ENCODE results near the gene SLC35F3.

SLC35F3 gene

DNA sequence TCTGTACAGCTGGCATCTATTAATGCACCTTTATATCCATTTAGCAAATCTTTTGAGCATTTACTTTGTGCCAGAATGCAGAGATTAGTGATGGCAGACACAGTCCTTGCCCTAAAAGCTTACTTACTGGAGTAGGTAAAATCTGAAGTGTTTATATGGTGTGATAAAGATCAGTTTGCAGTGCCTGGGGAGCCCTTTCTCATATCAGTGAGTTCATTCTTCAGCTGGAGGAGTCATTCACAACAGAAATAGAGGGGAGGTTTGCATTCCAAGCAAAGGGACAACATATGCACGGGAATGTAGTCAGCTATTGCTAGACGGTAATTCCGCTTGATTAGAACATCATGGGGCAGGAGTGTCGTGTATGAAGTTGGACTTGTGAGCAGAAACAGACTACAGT, 8.4 kb downstream of the SLC35F3 start:
- no peak overlapping the region for H3K27ac ChIP-seq
- TF ChIP-seq, protein P1, sequence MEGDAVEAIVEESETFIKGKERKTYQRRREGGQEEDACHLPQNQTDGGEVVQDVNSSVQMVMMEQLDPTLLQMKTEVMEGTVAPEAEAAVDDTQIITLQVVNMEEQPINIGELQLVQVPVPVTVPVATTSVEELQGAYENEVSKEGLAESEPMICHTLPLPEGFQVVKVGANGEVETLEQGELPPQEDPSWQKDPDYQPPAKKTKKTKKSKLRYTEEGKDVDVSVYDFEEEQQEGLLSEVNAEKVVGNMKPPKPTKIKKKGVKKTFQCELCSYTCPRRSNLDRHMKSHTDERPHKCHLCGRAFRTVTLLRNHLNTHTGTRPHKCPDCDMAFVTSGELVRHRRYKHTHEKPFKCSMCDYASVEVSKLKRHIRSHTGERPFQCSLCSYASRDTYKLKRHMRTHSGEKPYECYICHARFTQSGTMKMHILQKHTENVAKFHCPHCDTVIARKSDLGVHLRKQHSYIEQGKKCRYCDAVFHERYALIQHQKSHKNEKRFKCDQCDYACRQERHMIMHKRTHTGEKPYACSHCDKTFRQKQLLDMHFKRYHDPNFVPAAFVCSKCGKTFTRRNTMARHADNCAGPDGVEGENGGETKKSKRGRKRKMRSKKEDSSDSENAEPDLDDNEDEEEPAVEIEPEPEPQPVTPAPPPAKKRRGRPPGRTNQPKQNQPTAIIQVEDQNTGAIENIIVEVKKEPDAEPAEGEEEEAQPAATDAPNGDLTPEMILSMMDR (conservative IDR thresholded peaks at IDR 0.05), result no peak

DNA sequence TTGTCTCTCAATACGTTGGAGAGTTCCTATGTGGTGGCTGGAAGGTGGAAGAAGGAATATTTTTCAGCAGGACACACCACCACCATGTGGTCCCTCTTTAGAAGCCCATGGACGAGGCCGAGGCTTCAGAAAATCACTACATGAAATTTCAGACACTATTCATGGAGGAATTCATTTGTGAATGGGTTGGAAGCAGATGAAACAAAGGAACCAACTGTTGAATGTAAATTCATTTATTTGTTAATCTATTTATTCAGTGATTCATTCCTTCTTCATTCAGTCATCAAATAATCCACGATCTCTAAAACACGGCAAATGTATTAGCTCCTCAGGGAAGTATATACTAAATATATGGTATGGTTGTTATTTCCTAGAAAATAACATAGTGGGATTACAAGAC, 12.2 kb downstream of the SLC35F3 start:
- H3K27ac ChIP-seq, result no peak overlapping the region
- TF ChIP-seq, protein P1 (conservative IDR thresholded peaks at IDR 0.05), result no peak

DNA sequence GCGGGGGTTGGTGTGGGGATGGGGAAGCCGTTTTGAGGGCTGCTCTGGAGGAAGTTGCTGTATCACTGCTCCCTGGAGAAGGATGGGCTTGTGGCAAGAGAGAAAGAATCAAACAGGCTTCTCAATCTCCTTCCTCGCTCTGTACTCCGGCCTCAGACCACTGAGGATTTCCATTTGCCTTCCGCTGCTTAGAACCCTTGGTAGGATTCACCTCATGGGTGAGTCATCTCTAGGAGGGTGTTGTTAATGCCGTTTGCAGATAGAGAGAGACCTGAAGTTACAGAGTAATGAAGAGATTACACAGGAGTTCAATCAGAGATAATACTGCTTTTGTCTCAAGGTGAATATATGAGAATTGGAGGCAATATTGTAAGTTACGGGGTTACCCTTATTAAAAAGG, 15.3 kb downstream of the SLC35F3 start:
- H3K27ac ChIP-seq, result no peak overlapping the region
- TF ChIP-seq, protein P1 (conservative IDR thresholded peaks at IDR 0.05), result no peak

DNA sequence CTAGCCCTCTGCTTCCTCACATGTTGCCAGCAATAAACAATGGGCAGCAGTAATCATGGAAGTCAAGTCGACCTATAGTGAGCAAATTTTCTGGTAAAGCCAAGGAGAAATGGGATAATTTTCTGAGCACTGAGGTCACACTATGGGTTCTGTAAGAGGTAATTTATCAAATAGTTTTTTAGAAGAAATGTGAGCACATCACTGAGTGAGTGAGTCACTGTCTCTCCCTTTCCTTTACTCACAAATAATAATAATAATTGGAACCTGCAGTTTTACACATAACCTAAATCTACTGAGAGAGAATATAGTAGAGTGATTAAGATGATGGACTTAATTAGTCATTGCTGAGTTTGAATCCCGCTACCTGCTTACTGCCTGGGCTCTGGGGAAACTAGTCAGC, 23.6 kb downstream of the SLC35F3 start:
- no peak overlapping the region for H3K27ac ChIP-seq
- TF ChIP-seq, protein P1 (conservative IDR thresholded peaks at IDR 0.05), result no peak

DNA sequence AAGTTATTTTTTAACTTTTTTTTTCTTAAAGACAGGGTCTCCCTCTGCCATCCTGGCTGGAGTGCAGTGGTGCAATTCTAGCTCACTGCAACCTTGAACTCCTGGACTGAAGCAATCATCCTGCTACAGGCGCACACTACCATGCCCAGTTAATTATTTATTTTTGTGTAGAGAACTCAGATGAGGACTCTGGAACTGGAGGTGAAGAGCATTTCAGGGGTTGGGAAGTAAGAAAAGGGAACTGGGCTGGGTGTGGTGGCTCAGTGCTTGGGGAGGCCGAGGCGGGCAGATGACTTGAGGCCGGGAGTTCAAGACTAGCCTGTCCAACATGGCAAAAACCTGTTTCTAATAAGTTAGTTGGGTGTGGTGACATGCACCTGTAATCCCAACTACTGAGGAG, 28.9 kb downstream of the SLC35F3 start:
- no peak overlapping the region for H3K27ac ChIP-seq
- TF ChIP-seq, protein P1 (conservative IDR thresholded peaks at IDR 0.05), result no peak

DNA sequence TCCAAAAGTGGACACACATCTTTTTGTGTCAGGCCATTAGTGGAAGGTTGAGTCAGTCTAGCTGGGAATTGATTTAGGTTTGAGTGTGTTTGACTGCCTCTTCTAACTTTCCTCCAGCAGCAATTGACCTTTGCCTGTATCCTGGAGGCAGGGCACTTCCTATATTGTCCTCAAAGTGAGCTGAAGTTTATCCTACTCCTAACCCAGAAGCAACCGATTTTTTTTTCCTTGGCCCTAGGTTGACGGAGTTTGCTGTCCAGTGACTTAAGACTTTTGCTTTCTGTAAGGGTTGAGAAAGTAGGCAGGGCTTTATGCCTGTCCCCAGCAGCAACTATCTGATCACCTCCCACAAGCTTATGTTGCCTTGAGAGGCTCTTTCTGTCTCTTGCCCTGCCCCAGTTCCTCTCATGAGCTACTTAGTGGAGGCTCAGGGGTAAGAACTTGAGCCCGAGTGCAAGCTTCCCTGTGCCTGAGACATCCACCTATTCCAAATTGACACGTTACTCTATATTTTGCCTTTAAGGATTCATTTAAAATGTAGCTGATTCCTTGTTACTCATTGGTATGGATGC, 30.9 kb downstream of the SLC35F3 start:
- H3K27ac ChIP-seq, result no peak overlapping the region
- TF ChIP-seq, protein P1 (conservative IDR thresholded peaks at IDR 0.05), result no peak

DNA sequence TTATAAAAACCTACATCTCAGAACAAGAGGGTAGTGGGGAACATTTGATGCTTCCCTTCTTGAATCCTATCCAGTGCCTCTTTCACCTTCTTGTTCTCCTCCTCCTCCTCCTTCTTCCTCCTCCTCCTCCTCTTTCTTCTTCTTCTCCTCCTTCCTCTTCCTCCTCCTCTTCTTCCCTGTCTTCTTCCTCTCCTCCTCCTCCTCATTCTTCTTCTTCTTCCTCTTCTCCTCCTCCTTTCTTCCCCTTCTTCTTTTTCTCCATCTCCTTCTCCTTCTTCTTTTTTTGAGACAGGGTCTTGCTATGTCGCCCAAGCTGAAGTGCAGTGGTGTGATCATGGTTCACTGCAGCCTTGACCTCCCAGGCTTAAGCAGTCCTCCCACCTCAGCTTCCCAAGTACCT, 31.9 kb downstream of the SLC35F3 start:
- TF ChIP-seq, protein P1 (conservative IDR thresholded peaks at IDR 0.05), result no peak

More for the DNA sequence above, 31.9 kb downstream of the SLC35F3 start:
- H3K27ac ChIP-seq, result no peak overlapping the region

Data from VCaP (cell line).